H9 (cell line): ENCODE measurements around the gene PAGR1. TPM values are rescaled to one million over a fixed set of nuclear protein-coding genes. Genes with fewer than 3 reads are reported as not detected.

Source experiments
- DNase-seq: peaks from one replicate; pipeline ENCODE4 v3.0.0-alpha.2; 2017
- H2AFZ ChIP-seq: one replicate; pipeline ENCODE4 v1.6.1; 2013; ENCODE audit warnings: mild to moderate bottlenecking, low read length, control low read depth, moderate library complexity
- H2AK5ac ChIP-seq: 2 replicates; pipeline ENCODE4 v1.6.1; 2013; ENCODE audit warnings: low read length, control low read depth, mixed read lengths; ENCODE audit not compliant: insufficient read length
- H2BK120ac ChIP-seq: one replicate; pipeline ENCODE4 v1.6.1; 2013; ENCODE audit warnings: low read depth, mild to moderate bottlenecking, low read length, control low read depth, inconsistent platforms; ENCODE audit not compliant: poor library complexity, severe bottlenecking
- H2BK12ac ChIP-seq: 2 replicates; pipeline ENCODE4 v1.6.1; 2013; ENCODE audit warnings: low read length, control low read depth, mixed read lengths, low read depth; ENCODE audit not compliant: insufficient read length
- H2BK15ac ChIP-seq: 2 replicates; pipeline ENCODE4 v1.6.1; 2013; ENCODE audit warnings: low read depth, low read length, control low read depth
- H2BK20ac ChIP-seq: one replicate; pipeline ENCODE4 v1.6.1; 2013; ENCODE audit warnings: low read depth, mild to moderate bottlenecking, low read length, control low read depth, inconsistent platforms; ENCODE audit not compliant: poor library complexity, severe bottlenecking
- H2BK5ac ChIP-seq: 2 replicates; pipeline ENCODE4 v1.6.1; 2013; ENCODE audit warnings: low read length, control low read depth, mixed read lengths; ENCODE audit not compliant: insufficient read length
- H3K14ac ChIP-seq: 2 replicates; pipeline ENCODE4 v1.6.1; 2013; ENCODE audit warnings: low read length, control low read depth; ENCODE audit not compliant: insufficient read depth
- H3K18ac ChIP-seq: 2 replicates; pipeline ENCODE4 v1.6.1; 2013; ENCODE audit warnings: low read depth, mild to moderate bottlenecking, mixed read lengths, low read length, control low read depth; ENCODE audit not compliant: insufficient read length
- H3K23ac ChIP-seq: 2 replicates; pipeline ENCODE4 v1.6.1; 2013; ENCODE audit warnings: low read length, control low read depth, mixed read lengths, low read depth; ENCODE audit not compliant: insufficient read length
- H3K23me2 ChIP-seq: 2 replicates; pipeline ENCODE4 v1.6.1; 2013; ENCODE audit warnings: low read depth, mild to moderate bottlenecking, mixed read lengths, low read length, control low read depth; ENCODE audit not compliant: insufficient read length, poor library complexity, severe bottlenecking
- H3K27ac ChIP-seq: 2 replicates; pipeline ENCODE4 v1.5.1; 2013; ENCODE audit warnings: low read length, control low read depth, mixed read lengths, low read depth; ENCODE audit not compliant: insufficient read length
- H3K27me3 ChIP-seq: 2 replicates; pipeline ENCODE4 v1.6.1; 2013; ENCODE audit warnings: low read length, control low read depth, inconsistent platforms; ENCODE audit not compliant: insufficient read depth
- H3K4ac ChIP-seq: 2 replicates; pipeline ENCODE4 v1.6.1; 2013; ENCODE audit warnings: low read depth, mild to moderate bottlenecking, control low read depth, inconsistent platforms, low read length, moderate library complexity
- H3K4me1 ChIP-seq: 2 replicates; pipeline ENCODE4 v1.6.1; 2013; ENCODE audit warnings: low read length, control low read depth, inconsistent platforms; ENCODE audit not compliant: insufficient read depth
- H3K4me2 ChIP-seq: 2 replicates; pipeline ENCODE4 v1.6.1; 2013; ENCODE audit warnings: low read length, control low read depth, mixed read lengths; ENCODE audit not compliant: insufficient read length, insufficient read depth
- H3K56ac ChIP-seq: 2 replicates; pipeline ENCODE4 v1.6.1; 2013; ENCODE audit warnings: low read depth, mild to moderate bottlenecking, mixed read lengths, low read length, control low read depth; ENCODE audit not compliant: insufficient read length
- H3K79me1 ChIP-seq: 2 replicates; pipeline ENCODE4 v1.6.1; 2013; ENCODE audit warnings: low read depth, mild to moderate bottlenecking, moderate library complexity, low read length, control low read depth, inconsistent platforms; ENCODE audit not compliant: insufficient read depth, poor library complexity, severe bottlenecking
- H3K79me2 ChIP-seq: 2 replicates; pipeline ENCODE4 v1.6.1; 2013; ENCODE audit warnings: low read length, control low read depth, inconsistent platforms; ENCODE audit not compliant: insufficient read depth
- H3K9ac ChIP-seq: 2 replicates; pipeline ENCODE4 v1.6.1; 2013; ENCODE audit warnings: low read length, control low read depth, mixed read lengths; ENCODE audit not compliant: insufficient read length; ENCODE audit errors: extremely low read depth
- H3K9me3 ChIP-seq: one replicate; pipeline ENCODE4 v1.6.1; 2013; ENCODE audit warnings: low read depth, low read length, inconsistent platforms; ENCODE audit not compliant: control insufficient read depth
- H3T11ph ChIP-seq: one replicate; pipeline ENCODE4 v1.6.1; 2013; ENCODE audit warnings: mild to moderate bottlenecking, low read length, control low read depth, inconsistent platforms
- H4K20me1 ChIP-seq: one replicate; pipeline ENCODE4 v1.6.1; 2013; ENCODE audit not compliant: control insufficient read depth, insufficient read length, insufficient read depth
- H4K5ac ChIP-seq: 2 replicates; pipeline ENCODE4 v1.6.1; 2013; ENCODE audit warnings: low read depth, mild to moderate bottlenecking, mixed read lengths, low read length, control low read depth; ENCODE audit not compliant: insufficient read length
- H4K8ac ChIP-seq: replicated peaks from 2 replicates; pipeline ENCODE4 v1.6.1; 2013; ENCODE audit warnings: low read length, control low read depth, mixed read lengths, low read depth; ENCODE audit not compliant: insufficient read length
- H4K91ac ChIP-seq: 2 replicates; pipeline ENCODE4 v1.6.1; 2013; ENCODE audit warnings: low read depth, mild to moderate bottlenecking, moderate library complexity, mixed read lengths, low read length, control low read depth; ENCODE audit not compliant: insufficient read length
- H3K27ac Mint-ChIP-seq, 3 experiments: 2 replicates in 2 of 3; 3 replicates in 1 of 3; pipeline ENCODE4 v1.8.0; 2020 to 2021; ENCODE audit warnings: mixed read lengths in 3 of 3, mild to moderate bottlenecking in 1 of 3, moderate library complexity in 1 of 3
- H3K27me3 Mint-ChIP-seq: 2 replicates; pipeline ENCODE4 v1.8.0; 2021; ENCODE audit warnings: low read depth, mild to moderate bottlenecking, moderate library complexity, mixed read lengths
- H3K36me3 Mint-ChIP-seq, 3 experiments: 2 replicates in 2 of 3; 3 replicates in 1 of 3; pipeline ENCODE4 v1.8.0; 2020 to 2021; ENCODE audit warnings: low read depth in 3 of 3, mixed read lengths in 3 of 3; ENCODE audit not compliant: insufficient read depth in 1 of 3
- H3K4me1 Mint-ChIP-seq, 2 experiments: 2 replicates each; pipeline ENCODE4 v1.8.0; 2020; ENCODE audit warnings: mixed read lengths in 2 of 2
- H3K4me3 Mint-ChIP-seq, 2 experiments: 2 replicates in 1 of 2; 3 replicates in 1 of 2; pipeline ENCODE4 v1.8.0; 2020 to 2021; ENCODE audit warnings: mild to moderate bottlenecking in 2 of 2, mixed read lengths in 2 of 2, moderate library complexity in 1 of 2
- H3K9me3 Mint-ChIP-seq, 2 experiments: 2 replicates in 1 of 2; 3 replicates in 1 of 2; pipeline ENCODE4 v1.8.0; 2020; ENCODE audit warnings: mild to moderate bottlenecking in 2 of 2, mixed read lengths in 2 of 2, moderate library complexity in 1 of 2
- WGBS: extraction: QIAGEN DNeasy Blood & Tissue Kit; methylation state at CpG from one replicate; pipeline ENCODE4 v1.1.7; 2013; ENCODE audit warnings: missing lambda C conversion rate, low lambda C conversion rate, mixed read lengths; ENCODE audit not compliant: insufficient read length; ENCODE audit errors: extremely low coverage; 5-methylcytosine and 5-hydroxymethylcytosine counted together
- total RNA-seq: library from RNA; stranded (reverse); gene quantifications from 2 replicates; pipeline ENCODE4 v1.2.1, GENCODE V29; 2021
- TF ChIP-seq, protein P1 (sequence below): fragments of 200-600 bp; sonication (generic); conservative IDR thresholded peaks from 3 replicates; pipeline ENCODE4 v1.8.0; 2021; ENCODE audit warnings: antibody characterized with exemption, mild to moderate bottlenecking

Gene PAGR1
- total RNA-seq, 1 experiment from 2014 or later: 65.3 TPM

DNA sequence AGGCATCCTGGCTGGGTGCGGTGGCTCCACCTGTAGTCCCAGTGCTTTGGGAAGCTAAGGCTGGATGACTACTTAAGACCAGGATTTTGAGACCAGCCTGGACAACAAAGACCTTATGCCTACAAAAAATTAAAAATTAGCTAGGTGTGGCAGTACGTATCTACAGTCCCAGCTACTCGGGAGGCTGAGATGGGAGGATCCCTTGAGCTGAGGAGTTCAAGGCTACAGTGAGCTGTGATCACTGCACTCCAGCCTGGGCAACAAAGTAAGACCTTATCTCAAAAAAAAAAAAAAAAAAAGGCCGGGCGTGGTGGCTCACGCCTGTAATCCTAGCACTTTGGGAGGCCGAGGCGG lies 10.4 kb downstream of the PAGR1 start:
- no peak overlapping the region for H2AK5ac ChIP-seq
- H3K79me2 ChIP-seq: no peaks in the 10 kb centered on the region
- H3K27me3 ChIP-seq: no peaks in the 10 kb centered on the region
- no peak overlapping the region for H3K4me3 Mint-ChIP-seq
- no peaks in the 10 kb centered on the region for H3K4me1 ChIP-seq
- H3K23me2 ChIP-seq: no peaks in the 10 kb centered on the region
- no peaks in the 10 kb centered on the region for H3K9me3 Mint-ChIP-seq
- no peak for DNase-seq
- no peak overlapping the region for H3K4me2 ChIP-seq
- WGBS: no CpG with 5 or more reads among the region's 8 CpGs
- no peak overlapping the region for H4K91ac ChIP-seq
- H3K27me3 Mint-ChIP-seq: no peaks in the 10 kb centered on the region; the same call in 1 of the 2 replicates
- H2BK12ac ChIP-seq: no peak overlapping the region
- H2BK20ac ChIP-seq: no peak overlapping the region
- no peaks in the 10 kb centered on the region for H3K9me3 ChIP-seq
- no peak overlapping the region for H2BK15ac ChIP-seq
- H3K18ac ChIP-seq: no peak overlapping the region
- H3K56ac ChIP-seq: no peak overlapping the region
- H2BK5ac ChIP-seq: no peak overlapping the region
- no peak overlapping the region for H3K14ac ChIP-seq
- H3K79me1 ChIP-seq: no peaks in the 10 kb centered on the region
- no peak overlapping the region for H2AFZ ChIP-seq
- no peak overlapping the region for H4K5ac ChIP-seq
- no peak overlapping the region for H3T11ph ChIP-seq
- TF ChIP-seq, protein P1, sequence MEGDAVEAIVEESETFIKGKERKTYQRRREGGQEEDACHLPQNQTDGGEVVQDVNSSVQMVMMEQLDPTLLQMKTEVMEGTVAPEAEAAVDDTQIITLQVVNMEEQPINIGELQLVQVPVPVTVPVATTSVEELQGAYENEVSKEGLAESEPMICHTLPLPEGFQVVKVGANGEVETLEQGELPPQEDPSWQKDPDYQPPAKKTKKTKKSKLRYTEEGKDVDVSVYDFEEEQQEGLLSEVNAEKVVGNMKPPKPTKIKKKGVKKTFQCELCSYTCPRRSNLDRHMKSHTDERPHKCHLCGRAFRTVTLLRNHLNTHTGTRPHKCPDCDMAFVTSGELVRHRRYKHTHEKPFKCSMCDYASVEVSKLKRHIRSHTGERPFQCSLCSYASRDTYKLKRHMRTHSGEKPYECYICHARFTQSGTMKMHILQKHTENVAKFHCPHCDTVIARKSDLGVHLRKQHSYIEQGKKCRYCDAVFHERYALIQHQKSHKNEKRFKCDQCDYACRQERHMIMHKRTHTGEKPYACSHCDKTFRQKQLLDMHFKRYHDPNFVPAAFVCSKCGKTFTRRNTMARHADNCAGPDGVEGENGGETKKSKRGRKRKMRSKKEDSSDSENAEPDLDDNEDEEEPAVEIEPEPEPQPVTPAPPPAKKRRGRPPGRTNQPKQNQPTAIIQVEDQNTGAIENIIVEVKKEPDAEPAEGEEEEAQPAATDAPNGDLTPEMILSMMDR: no peak
- no peaks in the 10 kb centered on the region for H4K20me1 ChIP-seq
- H2BK120ac ChIP-seq: no peak overlapping the region
- no peak overlapping the region for H3K27ac ChIP-seq
- H3K4ac ChIP-seq: no peak overlapping the region
- H3K27ac Mint-ChIP-seq: no peak overlapping the region
- H3K9ac ChIP-seq: no peak overlapping the region
- H3K4me1 Mint-ChIP-seq: peaks cover 15 to 22% of the 10 kb centered on the region in 2 experiments
- no peak overlapping the region for H4K8ac ChIP-seq
- no peak overlapping the region for H3K23ac ChIP-seq
- no peaks in the 10 kb centered on the region for H3K36me3 Mint-ChIP-seq
